SK-N-DZ (cell line): ENCODE measurements around the gene ACSL1.
"Not testable (repeated sequence)": the region's sequence is repeated elsewhere in the genome, so short reads cannot be mapped to it uniquely, and the experiment has no call there.

Experiments
- DNase-seq: peaks from one replicate; pipeline ENCODE4 v3.0.0-alpha.2; 2015; ENCODE audit warnings: low spot score

Gene ACSL1

DNA sequence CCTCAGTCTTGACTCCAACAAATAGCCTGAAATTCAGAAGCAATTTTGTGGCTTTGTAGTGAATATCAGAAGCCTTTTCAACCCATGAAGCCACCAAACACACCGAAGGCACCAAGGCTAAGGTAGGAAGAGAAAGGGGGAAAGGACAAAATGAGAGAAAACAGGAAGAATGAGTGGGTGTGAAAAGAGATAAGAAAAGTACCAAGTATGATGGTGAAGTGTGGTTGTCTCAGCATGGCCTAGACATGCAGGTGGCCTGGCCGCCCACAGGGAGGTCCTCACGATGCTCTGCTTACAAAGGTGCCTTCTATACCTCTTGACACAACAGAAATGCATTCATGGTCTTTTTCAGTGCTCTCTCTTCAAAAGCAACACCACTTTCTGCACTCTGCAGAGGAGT, 34.9 kb downstream of the ACSL1 start:
- DNase-seq, result no peak

GRCh38 chr4:184787766-184788503, 37.8 kb downstream of the ACSL1 start:
- no peak for DNase-seq

- no peak for DNase-seq
Observed at GRCh38 chr4:184785813-184786212, 40.0 kb downstream of the ACSL1 start.

DNA sequence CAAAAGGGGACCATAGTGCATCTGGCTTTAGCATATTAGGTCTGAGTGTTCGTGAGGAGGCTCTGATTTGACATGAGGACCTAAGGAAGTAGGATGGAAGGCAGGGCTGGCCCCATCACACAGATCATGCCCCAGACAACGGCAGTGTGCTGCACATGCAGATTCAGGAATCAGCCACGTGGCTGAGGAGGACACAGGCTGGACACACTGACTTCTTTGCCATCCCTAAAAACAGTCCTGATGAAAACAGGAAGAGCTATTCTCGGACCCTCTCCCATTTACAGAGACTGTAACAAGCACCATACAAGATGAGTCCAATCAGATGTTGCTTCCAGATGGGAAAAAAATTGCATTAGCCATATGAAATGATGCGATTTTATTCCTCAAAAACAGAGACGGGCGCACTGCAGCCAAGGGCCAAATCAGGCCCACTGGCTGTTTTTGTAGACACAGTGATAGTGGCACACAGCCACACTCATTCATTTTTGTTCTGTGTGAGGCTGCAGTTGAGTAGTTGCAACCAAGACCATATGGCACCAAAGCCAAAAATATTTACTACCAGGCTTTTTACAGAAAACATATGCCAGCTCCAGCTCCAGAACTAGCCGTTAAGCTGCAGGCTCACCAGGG, 41.0 kb downstream of the ACSL1 start:
- no peak for DNase-seq

DNA sequence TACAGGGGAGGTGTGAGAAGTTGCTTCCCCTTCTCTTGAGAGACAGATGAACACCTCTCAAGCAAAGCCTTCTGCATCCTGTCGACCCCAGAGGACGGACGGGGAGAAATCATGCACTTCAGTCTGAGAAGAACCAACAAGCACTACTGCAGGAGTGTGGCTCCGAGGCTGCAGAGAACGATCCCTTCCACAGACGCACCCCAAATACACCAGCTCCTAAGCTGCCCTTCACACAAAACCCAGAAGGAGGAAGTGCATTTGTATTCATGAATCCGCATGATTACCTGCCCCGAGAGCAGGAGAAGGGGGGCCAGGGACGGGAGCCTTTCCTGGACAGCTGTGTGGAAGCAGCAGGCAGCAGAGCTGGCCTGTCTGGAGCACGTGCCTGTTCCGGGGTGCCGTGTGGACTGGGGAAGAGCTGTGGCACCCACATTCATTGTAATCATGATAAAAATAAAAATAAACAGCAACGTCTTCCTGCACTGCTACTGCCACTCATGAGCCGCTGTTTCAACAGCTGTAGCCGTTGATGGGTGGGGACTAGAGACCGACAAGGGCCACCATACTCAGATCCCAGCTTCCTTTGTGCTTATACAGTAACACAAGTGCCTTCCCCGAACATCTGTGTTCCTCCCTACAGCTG, 42.9 kb downstream of the ACSL1 start:
- no peak for DNase-seq

DNA sequence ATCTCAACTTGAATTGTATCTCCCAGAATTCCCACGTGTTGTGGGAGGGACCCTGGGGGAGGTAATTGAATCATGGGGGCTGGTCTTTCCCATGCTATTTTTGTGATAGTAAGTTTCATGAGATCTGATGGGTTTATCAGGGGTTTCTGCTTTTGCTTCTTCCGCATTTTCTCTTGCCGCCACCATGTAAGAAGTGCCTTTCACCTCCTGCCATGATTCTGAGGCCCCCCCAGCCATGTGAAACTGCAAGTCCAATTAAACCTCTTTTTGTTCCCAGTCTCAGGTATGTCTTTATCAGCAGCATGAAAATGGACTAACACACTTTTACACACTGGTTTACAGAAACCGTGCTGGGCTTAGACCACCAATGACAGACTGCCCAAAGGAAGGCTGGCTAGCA, 46.6 kb downstream of the ACSL1 start:
- DNase-seq, result not testable (repeated sequence)

- no peak for DNase-seq
Observed at GRCh38 chr4:184778325-184778724, 47.4 kb downstream of the ACSL1 start.

DNA sequence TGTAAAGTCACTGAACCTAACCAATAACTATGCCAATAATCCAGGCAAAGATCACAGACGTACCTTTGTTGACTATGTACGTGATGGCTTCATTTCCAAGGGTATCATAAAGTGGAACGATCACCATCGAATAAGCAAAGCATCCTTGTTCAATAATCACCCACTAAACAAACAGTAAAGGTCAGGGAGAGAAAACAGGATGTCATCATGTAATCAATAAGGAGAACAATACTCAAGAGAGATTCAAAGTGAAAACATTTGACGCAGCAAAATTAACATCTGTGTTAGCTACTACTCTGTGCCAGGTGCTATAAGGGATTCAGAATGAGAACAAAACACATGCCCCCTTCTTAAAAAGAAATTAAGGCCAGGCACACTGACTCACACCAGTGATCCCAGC, 48.9 kb downstream of the ACSL1 start:
- DNase-seq, result no peak

DNA sequence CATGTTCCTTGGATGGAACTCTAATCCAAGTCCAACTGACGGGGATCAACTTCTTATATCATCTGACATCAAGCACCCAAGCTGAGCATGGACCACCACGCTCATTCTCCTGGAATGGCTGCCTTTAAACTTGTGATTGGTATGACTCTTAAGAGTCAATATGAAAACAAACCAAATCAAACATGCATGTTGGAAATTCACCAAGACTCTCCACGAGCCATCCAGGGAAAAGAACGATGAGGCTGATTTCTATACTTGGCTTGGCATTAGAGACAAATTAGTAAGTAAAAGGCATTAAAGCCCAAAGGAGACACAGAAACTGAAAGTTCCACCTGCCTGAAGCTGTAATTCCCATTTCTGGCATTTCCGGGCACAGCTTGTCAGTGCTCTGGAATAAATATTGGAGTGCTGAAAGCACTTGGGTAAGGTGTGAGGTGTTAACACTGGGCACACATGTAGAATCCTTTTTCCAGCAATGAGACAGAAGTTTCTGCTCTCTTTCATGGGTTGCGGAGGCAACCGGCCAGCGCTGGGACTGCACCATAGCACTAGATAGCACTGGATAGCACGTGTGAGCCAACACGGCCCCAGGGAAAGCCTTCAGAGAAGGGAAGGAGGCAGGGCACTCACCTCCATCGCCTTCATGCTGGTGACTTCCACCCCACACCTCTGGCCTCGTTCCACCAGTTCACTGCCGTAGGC, 49.8 kb downstream of the ACSL1 start:
- DNase-seq, result no peak

- DNase-seq, result no peak
Observed at GRCh38 chr4:184774152-184774551, 51.6 kb downstream of the ACSL1 start.

GRCh38 chr4:184771416-184771815, 54.4 kb downstream of the ACSL1 start:
- no peak for DNase-seq

DNA sequence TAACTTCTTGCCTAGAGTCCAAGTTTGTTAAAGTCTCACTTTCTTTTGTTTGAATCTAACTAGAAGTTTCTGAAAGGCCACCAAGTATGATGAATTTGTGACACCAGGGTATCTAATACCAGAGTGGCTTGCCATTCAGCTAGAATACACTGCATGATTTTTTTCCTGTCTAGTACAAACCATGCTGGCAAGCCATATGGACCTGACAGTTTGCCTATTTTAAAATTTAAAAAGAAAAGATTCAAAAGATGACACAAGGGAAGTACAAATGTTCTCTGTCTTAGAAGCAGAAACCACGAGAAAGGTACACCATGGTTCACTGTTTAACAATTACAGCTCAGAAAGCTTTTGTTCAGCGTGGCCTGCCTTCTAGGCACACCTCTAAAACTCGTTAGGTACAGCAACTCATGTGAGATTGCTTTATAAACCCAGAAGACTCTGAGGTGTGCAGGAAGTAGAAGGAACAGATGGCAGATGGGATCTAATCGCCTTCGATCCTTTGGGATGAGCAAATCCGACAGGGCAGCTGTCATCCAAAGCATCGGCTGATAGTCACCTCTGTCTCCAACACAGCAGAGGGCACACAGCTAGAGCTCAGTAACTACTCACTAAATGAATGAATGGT, 56.5 kb downstream of the ACSL1 start:
- no peak for DNase-seq

DNA sequence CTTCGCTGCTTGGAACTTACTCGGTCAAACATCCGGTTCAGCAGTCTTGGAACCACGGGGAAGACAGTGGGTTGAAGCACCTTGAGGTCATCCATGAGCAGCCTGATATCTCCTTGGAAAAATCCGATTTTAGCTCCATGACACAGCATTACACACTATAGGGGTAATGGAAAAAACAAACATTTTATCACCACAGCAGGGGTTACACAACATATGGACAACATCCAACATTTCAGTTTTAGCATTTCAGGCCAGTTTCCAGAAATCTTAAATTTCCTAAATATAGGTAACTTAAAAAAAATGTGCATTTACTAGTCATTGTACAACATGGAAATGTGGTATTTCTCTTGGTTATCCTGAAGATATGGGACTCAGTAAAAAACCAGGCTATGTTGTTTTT, 57.5 kb downstream of the ACSL1 start:
- DNase-seq, result no peak

- DNase-seq, result no peak
Observed at GRCh38 chr4:184766446-184766845, 59.3 kb downstream of the ACSL1 start.

DNA sequence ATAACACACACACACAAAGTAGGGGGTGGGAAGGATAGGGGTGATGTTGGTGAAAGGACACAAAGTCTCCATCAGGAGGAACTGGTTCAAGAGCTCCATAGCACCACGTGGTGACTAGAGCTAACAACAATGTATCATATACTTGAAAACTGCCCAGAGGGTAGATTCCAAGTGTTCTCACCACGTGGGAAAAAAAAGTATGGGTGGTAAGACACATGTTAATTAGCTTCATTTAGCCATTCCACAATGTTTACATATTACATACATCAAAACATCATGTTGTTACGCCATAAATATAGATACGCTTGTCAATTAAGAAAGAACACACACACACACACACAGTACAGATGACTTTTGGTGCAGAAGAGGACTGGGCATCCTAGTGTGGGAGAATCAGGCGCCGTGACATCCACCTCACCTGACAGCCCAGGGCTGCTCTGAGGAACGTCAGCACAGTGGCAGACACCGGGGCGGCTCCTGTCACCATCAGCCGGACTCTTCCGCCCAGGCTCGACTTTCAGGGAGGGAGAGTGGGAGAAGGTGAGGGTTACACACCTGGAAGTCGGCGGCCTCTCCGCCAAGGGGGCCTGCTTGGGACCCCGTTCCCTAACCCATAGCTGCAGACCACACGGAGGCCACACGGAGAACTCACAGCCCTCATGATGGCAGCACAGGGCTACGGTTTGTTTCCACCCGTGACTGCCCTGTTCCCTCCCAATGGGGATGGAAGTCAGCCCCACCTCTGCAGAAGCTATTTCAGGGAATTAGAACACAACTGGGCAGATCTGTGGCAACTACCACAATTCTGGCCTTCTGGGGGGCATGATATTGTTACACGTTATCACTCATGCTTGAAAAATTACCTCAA, 60.1 kb downstream of the ACSL1 start:
- DNase-seq, result no peak

DNA sequence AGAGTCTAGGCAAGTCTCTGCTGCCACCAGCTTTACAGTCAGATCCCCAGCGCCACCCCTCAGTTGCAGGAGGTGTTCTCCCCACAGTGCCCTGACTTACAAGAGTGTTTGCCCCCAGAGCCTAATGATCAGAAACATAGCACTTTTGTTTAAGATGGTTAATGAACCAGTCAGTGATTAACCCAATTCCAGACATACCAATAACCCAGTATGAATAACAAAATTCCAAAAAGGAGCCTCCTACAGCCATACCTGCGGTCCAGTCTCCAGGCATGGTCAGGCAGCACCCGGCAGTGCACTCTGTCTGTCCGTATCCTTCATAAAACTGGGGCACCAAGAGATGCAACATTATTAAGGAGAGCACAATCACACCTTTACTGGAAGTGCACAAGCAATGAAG, 61.2 kb downstream of the ACSL1 start:
- DNase-seq, result no peak

GRCh38 chr4:184763150-184763780, 62.5 kb downstream of the ACSL1 start:
- no peak for DNase-seq

GRCh38 chr4:184762100-184762499, 63.7 kb downstream of the ACSL1 start:
- no peak for DNase-seq

DNA sequence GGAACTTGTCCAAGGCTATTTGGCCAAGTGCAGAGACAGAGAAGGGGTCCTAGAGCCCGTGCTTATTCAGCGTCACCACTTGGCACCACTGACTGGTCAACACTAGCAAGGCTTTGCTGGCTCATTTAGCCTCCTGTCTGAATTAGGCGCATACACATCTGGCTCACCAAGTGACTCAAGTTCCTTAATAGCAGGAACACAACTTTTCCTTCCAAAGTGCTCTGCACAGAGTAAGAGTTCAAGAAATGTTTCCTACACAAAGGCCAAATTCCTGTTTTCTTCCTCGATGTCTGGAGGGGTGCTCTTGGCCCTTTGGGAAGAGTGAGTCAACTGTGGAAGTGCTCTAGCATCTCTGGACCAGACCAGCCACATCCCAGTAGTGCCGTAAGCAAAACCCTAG, 65.1 kb downstream of the ACSL1 start:
- DNase-seq, result no peak

- DNase-seq, result no peak
Observed at GRCh38 chr4:184757810-184758209, 68.0 kb downstream of the ACSL1 start.
